OCI-LY3 (cell line): ENCODE data around the gene ARGFX.

Source experiments
- EZH2phosphoT487 ChIP-seq: fragments of 200-600 bp; shearing (Covaris generic); IDR thresholded peaks from 2 replicates; pipeline ENCODE4 v1.6.1; 2018; ENCODE audit warnings: antibody characterized with exemption, mixed run types, low read depth
- TF ChIP-seq, protein P1 (sequence below): fragments of 200-600, 300-600 bp; sonication (generic); IDR thresholded peaks from 2 replicates; pipeline ENCODE4 v1.5.1; 2014; ENCODE audit warnings: antibody characterized with exemption, low read length, low read depth

DNA sequence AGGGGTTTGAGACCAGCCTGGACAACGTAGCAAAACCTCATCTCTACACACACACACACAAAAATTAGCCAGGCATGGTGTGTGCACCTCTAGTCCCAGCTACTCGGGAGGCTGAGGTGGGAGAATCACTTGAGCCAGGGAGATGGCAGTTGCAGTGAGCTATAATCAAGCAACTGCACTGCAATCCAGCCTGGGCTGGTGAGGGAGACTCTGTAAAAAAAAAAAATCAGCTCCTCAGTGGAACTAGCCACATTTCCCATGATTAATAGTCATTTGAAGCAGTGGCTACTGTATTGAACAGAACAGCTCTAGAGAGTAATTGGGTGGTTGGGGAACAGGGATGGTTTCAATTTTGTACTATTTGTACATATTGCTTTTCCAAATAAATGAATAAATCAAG, 13.9 kb downstream of the ARGFX start:
- TF ChIP-seq EZH2phosphoT487: no peak
- TF ChIP-seq, protein P1, sequence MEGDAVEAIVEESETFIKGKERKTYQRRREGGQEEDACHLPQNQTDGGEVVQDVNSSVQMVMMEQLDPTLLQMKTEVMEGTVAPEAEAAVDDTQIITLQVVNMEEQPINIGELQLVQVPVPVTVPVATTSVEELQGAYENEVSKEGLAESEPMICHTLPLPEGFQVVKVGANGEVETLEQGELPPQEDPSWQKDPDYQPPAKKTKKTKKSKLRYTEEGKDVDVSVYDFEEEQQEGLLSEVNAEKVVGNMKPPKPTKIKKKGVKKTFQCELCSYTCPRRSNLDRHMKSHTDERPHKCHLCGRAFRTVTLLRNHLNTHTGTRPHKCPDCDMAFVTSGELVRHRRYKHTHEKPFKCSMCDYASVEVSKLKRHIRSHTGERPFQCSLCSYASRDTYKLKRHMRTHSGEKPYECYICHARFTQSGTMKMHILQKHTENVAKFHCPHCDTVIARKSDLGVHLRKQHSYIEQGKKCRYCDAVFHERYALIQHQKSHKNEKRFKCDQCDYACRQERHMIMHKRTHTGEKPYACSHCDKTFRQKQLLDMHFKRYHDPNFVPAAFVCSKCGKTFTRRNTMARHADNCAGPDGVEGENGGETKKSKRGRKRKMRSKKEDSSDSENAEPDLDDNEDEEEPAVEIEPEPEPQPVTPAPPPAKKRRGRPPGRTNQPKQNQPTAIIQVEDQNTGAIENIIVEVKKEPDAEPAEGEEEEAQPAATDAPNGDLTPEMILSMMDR: no peak
